ENCODE data around the gene PITPNM1.

DNA sequence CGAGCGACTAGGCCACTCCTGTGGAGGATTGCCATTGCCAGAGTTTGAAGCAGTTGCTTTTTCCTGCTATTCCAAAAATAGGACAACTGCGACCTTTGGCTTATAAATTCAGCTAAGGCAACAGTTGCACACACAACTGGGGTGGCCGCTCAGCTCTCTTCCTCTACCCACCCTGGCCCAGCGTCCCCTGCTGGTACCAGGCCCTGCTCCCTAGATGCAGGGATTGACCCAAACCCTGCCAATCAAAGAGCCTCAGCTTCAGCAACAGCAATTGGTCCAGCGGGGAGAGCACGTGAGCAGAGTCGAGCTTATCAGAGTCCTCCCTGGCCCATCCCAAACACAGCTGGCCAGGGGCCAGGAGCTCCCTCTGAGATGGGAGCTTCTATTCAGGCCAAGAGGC lies 40.1 kb upstream of the PITPNM1 start:
- TF ChIP-seq, protein P1, sequence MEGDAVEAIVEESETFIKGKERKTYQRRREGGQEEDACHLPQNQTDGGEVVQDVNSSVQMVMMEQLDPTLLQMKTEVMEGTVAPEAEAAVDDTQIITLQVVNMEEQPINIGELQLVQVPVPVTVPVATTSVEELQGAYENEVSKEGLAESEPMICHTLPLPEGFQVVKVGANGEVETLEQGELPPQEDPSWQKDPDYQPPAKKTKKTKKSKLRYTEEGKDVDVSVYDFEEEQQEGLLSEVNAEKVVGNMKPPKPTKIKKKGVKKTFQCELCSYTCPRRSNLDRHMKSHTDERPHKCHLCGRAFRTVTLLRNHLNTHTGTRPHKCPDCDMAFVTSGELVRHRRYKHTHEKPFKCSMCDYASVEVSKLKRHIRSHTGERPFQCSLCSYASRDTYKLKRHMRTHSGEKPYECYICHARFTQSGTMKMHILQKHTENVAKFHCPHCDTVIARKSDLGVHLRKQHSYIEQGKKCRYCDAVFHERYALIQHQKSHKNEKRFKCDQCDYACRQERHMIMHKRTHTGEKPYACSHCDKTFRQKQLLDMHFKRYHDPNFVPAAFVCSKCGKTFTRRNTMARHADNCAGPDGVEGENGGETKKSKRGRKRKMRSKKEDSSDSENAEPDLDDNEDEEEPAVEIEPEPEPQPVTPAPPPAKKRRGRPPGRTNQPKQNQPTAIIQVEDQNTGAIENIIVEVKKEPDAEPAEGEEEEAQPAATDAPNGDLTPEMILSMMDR (IDR thresholded peaks at IDR 0.05; ENCODE audit: insufficient read depth, low read length, poor library complexity, severe bottlenecking): no peak
- no peak for TF ChIP-seq EZH2phosphoT487 (conservative IDR thresholded peaks at IDR 0.05; ENCODE audit: low read length)

Data from SU-DHL-6 (cell line).